GM18511 (cell line): ENCODE results near the gene MFSD6L.

Experiments
- ATAC-seq: cut with Tn5 transposase; IDR thresholded peaks from one replicate; pipeline ENCODE4 v1.9.1; 2021; ENCODE audit warnings: mild to moderate bottlenecking, moderate library complexity; ENCODE audit not compliant: unreplicated experiment

The MFSD6L gene, protein sequence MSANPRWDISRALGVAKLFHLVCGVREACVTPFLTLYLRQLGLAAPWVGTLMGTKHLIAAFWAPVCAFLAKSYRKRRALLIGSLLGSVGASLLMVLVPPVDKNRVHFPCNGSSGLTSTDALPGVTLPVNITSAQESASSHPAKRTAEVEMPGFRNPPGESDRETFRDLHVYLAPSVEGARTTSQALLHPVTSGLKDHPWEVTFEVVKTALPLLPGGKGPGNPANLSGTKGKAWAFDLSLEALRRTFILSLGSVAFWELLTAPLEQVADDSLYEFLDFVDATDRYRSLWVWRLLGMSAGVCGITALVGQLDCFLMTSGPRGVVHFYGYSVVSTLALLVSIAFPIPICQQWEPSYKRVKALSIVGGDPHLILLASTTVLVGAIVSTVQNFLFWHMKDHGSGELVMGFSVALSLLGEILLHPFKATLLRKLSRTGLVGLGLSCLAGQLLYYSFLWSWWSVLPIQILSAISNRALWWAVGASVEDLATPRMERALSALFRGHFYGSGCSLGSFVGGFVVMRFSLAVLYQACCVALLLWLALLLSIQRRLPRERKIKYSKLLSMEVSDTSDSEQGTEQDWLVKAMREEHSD

DNA sequence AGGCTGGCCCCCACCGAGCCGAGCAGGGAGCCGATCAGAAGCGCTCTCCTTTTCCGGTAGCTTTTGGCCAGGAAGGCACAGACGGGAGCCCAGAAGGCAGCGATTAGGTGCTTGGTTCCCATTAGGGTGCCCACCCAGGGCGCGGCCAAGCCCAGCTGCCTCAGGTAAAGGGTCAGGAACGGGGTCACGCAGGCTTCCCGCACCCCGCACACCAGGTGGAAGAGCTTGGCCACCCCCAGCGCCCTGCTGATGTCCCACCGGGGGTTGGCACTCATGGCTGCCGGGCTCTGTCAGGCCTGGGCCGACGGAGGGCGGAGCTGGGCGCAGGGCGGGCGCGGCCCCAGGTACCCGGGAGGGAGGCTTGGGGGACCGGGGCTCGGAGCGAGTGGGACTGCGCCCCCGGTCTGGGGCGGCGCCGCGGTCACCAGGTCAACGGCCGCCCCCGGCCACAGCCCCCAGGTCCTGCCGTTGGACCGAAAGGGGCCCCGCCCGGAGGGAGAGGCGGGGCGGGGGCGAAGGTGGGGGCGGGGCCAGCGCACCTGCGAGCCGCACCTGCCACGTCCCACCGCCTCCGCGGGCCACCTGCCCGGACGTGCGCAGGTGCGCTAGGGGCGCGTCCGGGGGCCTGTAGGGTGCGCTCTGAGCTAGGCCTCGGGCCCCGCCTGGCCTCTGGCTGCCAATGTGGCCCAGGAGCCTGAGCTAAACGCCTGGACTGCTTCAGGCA lies at the start of gene MFSD6L:
MFSD6L (minus strand) TSS at position 520 of the 724 bp plus-strand sequence; CDS start at position 275, 245 bp downstream.
- no peak for ATAC-seq

DNA sequence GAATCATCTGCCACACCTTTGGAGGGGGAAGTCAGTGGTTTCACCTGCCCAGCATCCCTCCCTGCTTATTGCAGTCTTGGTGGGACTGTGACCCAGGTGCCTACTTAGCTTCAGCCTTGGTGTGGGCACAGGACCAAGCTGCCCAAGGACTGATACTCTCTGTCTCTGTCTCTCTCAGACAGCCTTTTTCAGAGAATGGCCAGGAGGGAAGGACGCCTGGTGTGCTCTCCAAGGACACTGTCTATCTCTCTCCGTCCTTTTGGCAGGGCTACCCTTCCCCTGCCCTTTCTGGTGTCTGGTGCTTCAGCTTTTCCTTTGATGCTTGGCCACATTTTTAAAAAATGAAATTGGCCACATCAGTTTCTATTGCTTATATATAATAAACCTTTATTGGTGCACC lies 48.7 kb upstream of the MFSD6L start:
- no peak for ATAC-seq

DNA sequence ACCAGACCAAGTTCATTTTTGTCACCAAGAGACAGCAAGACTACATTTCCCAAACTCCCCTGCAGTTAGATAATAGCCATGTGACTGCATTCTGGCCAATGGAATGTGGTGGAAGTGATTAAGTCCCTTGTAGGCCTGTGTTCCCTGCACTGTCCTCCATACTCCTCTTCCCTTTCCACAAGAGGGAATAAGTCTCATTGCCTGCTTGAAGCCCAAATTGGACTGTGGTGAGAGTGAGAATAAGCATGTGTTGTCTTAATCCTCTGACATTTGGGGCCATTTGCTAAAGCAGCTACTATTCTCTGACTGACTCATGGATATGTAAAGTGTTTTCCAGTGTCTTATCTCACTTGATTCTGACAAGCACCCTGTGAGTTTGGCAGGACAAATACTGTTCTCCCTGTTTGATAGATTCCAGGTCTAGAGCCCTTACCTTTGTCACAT lies 47.6 kb upstream of the MFSD6L start:
- ATAC-seq = no peak

DNA sequence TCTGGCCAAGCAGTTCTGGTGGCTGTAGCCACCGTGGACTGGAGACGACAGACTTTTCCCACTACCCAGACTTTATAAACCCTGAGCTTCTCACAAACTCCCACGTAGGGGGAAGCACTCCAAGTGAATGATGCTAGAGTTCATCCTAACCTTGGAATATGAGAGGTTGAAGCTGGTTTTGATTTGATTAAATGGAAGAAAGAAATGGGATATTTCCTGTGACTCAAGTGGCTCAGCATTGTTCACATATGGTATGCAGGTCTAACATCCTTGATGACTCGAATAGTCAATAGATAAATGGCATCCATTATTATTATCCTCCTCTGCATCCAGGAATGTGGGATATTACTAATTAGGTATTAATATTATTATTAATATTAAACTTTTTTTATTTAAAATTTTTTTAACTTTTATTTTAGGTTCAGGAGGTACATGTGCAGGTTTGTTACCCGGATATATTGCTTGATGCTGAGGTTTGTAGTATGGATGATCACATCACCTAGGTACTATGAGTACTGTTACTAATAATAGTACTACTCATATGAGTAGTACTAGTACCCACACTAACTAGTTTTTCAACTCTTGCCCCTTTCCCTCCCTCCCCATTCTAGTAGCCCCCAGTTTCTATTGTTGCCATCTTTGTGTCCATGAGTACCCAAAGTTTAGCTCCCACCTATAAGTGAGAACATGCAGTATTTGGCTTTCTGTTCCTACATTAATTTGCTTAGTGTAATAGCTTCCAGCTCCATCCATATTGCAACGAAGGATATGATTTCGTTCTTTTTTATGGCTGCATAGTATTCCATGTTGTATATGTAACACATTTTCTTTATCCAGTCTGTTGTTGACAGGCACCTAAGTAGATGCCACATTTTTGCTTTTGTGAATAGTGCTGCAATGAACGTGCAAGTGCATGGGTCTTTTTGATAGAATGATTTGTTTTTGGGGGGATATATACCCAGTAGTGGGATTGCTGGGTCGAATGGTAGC lies 45.4 kb upstream of the MFSD6L start:
- no peak for ATAC-seq

DNA sequence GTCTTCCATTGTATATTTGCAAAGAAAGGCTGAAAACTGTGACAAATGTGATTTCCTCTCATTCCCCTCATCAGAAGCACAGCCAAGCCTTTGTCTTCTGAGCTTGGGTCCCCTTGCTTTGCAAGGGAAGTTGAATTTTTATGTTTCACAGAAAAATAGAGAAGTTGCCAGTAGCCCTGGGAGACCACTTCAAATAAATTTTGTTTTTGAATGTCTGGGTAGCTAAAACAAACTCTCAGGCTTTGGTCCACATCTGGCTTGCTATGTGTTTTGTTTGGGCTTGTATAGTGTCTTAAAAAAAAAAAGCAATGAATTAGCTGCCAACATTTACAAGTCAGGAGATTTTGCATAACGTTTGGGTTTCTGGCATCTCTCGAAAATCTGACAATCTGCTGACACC lies 44.2 kb upstream of the MFSD6L start:
- no peak for ATAC-seq

DNA sequence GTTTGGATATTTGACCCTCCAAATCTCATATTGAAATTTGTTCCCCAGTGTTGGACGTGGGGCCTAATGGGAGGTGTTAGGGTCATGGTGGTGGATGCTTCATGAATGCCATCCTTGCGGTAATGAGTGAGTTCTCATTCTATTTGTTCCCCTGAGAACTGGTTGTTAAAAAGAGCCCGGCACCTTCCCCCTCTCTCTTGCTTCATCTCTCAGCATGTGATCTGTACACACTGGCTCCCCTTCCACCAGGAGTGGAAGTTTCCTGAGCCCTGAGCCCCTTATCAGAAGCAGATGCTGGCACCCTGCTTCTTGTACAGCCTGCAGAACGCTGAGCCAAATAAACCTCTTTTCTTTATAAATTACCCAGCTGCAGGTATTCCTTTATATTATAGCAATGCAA lies 42.7 kb upstream of the MFSD6L start:
- ATAC-seq = no peak

DNA sequence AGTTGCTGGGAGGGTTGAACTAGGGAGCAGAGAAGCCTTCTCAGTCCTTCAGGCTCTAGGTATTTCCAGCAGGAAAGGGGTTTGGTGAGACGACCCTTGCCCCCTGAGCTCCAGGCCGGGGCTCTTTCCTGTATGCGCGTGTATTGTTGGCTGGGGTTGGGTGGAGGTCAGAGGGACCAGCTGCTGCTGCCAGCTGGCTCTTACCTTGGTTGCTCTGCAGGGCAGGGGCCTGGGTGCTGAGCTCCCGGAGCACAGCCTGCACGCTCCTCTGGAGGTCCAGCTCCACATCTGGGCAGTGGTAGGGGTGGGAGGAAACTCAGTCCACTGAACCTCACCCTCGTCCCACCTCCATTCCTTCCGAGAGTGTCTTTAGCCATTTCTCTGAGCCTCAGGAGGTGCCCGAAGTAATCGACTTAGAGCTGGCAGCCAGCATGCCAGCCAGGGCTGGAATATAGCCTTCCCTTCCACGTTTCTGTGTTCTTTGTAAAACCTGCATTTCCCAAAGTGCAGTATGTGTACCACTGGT lies 40.3 kb upstream of the MFSD6L start:
- ATAC-seq = no peak

DNA sequence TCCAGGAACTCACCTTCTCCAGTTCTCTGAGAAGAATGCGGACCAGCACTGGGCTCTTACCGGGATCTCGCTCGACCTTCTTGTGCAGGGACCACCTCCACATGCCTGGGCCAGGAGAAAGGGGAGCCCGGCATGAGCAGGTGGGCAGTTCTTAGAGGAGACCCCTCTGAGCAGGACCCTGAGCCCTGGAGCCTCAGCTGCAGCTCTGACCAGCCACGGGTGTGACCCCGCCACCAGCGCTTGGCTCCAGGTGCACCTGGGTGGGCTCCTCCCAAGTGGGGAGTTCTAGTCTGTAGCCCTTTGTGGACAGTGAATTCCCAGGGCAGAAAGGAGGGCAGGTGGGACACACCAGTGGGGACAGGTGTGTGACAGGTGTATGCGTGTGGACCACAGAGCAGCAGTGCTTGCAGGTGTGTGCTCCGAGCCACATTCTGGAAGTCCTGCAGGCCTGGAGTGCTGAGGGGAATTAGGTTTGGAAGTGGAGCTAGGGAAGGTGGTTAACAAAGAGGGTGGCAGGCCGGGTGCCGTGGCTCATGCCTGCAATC lies 39.5 kb upstream of the MFSD6L start:
- no peak for ATAC-seq

DNA sequence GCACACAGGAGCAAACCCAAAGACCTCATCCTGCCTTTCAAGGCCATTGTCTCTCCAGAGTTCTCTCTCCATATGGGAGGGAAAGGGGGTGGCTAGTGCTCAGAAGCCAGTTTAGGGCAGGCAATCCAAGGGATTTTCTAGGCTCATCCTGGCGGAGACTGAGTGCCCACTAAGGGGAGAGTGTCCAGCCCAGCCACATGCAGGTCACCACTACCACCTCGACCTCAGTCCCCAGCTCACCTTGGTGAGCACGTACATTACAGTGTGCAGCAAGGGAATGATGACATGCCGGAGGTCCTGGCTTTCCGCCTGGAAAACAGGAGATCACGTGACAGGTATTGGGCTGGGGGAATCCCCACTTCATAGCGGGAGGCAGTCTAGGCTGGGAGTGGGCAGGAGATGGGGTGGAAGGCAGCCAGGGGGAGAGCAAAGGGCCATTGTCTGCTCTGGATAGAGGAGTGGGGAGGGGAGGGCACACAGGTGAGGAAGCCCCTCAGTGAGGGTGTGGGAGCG lies 38.5 kb upstream of the MFSD6L start:
- ATAC-seq = no peak

DNA sequence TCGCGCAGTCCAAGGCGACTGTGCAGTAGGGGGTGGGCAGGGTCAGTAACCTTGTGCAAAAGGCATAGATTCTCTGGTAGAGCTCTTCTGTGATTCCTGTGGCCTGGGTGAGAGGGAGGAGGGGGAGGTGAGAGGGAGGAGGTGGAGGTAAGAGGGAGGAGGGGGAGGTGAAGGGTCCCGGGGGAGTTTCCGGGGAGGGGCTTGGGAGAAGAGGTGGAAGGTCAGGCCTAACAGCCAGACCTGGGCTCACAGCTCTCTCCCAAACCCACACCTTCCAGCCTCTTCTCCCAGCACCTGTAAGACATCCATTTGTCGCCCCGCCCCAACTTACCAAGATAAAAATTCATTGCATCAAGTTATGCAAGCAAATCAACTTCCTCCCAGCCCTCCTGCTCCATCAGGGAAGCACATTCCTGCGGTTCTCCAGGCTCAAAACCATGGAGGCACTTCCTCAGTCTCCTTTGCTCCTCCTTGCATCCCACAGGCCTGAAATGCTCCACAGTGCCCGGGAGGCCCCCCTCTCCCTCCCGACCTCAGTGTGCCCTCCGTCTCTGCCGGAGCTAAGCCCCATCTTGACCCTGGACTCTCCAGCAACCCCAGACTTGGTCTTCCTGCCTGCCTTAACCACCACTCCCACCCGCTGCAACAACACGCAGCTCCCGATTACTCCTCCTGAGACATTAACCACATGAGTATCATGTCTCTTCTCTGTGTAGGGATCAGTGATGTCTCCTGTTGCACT lies 37.8 kb upstream of the MFSD6L start:
- no peak for ATAC-seq

DNA sequence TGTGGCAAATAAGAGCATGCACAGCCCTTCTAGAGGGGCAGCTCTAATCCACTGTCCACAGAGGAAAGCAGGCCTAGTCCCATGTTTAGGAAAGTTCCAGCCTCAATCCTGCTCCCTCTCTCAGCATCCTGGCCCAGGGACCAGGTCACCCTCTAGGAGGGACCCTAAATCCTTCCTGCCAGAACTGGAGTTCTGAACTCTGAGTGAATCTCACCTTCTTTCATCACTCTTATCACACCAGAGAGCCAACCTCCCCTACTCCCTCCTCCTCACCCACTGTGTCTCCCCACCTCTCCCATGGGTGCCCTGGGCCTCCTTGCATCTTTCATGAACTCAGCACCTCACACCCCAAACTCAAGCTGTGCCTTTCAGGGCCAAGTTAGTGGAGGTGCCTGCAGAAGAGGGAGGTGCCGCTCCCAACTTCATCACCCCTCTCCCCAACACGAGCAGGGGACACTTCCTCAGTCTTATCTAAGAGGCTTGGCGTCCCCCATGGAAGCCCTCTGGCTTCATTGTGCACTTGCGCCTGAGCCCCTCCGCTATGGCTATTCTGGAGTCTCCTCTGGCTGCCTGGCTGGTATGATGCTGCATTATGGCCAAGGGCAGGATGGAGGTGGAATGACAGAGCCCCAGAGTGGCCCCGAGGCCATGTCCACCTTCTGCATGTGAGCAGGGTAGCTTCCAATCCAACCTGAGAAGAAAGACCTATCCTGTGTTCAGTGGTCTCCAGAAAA lies 36.6 kb upstream of the MFSD6L start:
- ATAC-seq = no peak

DNA sequence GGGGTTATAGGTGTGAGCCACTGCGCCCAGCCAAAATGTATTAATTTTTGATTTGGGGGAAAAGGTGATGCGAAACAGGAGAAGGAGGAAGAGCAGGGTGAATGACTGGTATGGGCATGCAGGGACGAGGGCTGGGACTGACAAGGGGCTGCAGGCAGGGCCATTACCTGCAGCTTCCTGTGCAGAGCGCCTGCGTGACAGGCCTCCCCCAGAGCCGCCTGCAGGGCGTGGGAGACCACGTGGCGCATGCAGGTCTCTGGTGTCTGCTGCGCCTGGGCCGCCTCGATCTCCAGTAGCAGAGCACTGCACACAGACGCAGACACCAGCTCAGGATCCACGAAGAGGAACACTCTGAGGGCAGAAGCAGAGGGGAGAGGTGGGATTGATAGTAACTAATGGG lies 35.9 kb upstream of the MFSD6L start:
- no peak for ATAC-seq

DNA sequence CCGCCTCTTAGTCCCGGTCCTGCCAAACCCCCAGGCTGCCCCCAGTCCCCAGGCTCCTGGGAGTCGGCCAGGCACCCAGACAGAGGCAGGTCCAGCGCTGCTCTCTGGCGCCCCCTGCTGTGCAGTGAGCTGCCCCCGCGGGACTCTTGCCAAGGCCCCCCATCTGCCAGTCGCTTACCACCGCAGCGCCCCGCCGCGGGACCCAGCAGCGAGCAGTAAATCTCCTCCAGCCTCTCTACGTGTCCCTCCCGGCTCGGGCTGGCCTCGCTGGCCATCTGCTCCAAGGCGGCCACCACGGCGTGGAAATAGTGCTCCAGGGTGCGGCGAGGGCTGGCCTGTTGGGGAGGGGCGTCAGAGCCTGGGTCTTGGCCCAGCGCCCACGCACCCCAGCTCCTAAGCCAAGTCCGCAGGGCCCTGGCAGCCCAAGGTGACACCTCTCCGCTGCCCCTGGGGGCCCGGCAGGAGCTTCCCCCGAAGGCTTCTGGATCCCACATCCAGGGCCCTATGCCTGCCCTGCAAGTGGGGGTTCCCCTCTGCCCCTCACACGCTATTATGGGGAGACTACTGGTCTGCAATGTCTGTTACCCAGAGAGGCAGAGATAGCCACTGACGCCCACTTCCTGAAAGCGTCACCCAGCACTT lies 33.7 kb upstream of the MFSD6L start:
- ATAC-seq = no peak

DNA sequence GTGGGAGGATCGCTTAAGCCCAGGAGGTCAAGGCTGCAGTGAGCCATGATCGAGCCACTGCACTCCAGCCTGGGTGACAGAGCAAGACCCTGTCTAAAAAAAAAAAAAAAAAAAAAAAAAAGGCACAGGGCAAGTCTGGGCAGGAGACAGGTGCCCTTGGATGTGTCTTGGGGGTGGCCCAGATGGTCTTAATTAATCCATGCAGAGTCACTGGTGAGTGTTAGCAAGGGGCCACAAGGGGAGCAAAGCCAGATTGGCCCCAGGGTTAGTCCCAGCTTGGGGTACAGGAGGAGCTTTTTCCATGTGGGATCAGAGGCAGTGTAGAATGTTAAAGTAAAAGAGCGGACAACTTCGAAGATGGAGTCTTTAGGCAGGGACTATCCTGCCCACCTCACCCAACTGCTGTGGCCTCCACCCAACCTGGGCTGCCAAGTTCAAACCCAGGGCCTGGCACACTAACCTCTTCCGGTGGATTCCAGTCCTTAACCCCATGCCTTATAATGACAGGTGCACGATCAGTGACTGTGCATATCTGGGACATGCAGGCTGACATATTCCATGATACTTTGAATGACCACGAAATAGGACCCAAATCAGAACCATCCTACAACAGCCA lies 32.2 kb upstream of the MFSD6L start:
- no peak for ATAC-seq

DNA sequence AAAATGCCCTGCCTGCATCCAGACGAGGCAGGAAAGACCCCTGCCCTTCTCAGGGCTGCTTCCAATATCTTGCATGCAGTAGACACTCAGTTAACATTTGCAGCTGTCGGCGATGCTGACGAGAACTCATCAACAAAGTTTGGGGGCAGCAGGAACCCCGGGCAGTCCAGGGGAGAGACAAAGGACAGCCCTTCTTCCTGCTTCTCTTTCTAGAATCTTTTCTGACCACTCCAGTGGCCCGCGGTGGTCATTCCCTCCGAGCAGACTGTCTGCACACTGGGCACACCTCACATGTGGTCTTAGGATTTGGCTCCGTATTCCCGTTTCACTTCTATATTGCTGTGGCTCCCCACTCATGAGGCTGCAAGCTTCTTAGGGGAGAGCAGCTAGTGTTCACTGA lies 31.0 kb upstream of the MFSD6L start:
- no peak for ATAC-seq

DNA sequence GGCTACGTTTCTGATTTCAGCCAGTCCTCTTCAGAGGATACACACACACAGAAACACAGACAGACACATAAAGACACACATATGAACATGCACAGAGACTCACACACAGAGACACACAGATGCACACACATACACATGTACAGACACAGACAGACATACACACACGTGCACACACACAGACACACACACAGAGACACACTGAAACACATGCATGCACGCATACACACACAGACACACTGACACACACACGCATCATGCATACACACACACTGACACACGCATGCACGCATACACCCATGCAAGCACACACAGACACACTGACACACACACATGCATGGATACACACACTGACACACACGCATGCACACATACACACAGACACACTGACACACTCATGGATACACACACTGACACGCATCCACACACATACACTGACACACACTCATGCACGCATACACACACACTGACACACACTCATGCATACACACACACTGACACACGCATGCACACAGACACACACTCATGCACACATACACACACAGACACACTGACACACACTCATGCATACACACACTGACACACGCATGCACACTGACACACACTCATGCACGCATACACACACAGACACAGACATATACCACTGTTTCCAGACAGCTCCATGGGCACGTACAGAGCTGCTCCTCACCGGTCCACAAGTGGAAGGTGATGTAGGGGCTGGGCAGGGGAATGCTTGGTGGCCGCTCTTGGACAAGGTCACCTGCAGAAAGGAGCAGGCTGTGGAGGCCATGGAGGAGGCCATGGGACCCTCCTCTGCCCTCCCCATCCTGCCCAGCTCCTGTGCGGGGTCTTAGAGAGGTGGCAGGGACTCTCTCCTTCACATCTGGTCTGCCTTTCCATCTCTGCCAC lies 30.1 kb upstream of the MFSD6L start:
- ATAC-seq = no peak

DNA sequence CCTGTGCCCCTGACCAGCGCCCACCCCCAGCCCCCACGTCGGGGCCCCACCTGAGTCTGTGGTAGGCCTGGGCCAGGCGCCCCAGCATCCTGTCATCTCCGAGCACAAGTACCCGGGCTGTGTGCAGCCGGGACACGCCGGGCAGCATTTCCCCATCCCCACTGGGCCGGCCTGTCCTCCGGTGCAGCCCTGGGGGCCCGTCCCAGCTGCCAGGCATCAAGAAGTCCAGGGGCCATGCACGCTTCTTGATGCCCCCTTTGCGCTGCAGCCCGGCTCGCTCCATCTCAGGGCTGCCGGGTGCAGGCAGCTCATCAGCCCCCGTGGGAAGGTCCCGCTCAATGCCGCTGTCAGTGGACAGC lies 29.3 kb upstream of the MFSD6L start:
- no peak for ATAC-seq
